ENCODE measurements around the gene SFI1.

DNA sequence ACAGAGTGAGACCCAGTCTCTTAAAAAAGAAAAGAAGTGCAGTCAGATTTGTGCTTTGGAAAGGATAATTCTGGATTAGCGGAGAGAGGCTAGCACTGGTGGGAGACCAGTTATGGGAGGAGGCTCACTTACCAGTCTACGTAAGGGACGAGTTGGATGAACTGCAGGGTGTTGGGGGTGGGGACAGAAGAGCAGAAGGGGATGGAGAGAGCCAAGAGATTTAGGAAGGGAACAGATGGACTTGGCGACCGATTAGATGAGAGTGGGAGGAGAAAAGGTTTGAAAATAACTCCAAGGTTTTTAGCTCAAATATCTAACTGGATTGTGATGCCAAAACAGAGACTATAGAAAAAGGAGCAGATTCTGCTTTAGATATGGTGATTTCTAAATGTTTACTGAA lies 81.4 kb downstream of the SFI1 start:
- TF ChIP-seq POLR2A (IDR thresholded peaks at IDR 0.05) (no peak), CTCF (IDR thresholded peaks at IDR 0.05) (no peak)

Data from thyroid gland (tissue), 4 donors.